HL-60 (cell line): ENCODE results near the gene SELENOV.

ENCODE experiments used
- POLR2AphosphoS5 ChIP-seq: IDR thresholded peaks from 2 replicates; pipeline ENCODE4 v1.6.1; 2012; ENCODE audit warnings: low read depth
- SPI1 ChIP-seq: IDR thresholded peaks from 2 replicates; pipeline ENCODE4 v1.6.1; 2012; ENCODE audit warnings: low read depth, mild to moderate bottlenecking, borderline replicate concordance
- TF ChIP-seq, protein P1 (sequence below): IDR thresholded peaks from one replicate; pipeline ENCODE4 v1.5.1; 2011; ENCODE audit warnings: low read length, control low read depth, inconsistent platforms; ENCODE audit not compliant: insufficient read depth

DNA sequence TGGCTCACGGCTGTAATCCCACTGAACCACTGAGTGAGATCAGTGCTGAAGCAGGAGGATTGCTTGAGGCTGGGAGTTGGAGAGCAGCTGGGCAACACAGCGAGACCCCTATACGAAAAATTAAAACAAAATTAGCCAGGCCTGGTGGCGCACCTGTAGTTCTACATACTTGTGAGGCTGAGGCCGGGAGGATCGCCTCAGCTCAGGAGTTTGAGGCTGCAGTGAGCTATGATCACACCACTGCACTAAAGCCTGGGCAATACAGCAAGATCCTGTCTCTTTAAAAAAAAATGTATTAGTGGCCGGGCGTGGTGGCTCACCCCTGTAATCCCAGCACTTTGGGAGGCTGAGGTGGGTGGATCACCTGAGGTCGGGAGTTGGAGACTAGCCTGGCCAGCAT, 6.3 kb upstream of the SELENOV start:
- TF ChIP-seq SPI1 (no peak), POLR2AphosphoS5 (no peak)
- TF ChIP-seq, protein P1, sequence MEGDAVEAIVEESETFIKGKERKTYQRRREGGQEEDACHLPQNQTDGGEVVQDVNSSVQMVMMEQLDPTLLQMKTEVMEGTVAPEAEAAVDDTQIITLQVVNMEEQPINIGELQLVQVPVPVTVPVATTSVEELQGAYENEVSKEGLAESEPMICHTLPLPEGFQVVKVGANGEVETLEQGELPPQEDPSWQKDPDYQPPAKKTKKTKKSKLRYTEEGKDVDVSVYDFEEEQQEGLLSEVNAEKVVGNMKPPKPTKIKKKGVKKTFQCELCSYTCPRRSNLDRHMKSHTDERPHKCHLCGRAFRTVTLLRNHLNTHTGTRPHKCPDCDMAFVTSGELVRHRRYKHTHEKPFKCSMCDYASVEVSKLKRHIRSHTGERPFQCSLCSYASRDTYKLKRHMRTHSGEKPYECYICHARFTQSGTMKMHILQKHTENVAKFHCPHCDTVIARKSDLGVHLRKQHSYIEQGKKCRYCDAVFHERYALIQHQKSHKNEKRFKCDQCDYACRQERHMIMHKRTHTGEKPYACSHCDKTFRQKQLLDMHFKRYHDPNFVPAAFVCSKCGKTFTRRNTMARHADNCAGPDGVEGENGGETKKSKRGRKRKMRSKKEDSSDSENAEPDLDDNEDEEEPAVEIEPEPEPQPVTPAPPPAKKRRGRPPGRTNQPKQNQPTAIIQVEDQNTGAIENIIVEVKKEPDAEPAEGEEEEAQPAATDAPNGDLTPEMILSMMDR: no peak
